Measurements from ENCODE around the gene CD247. TPM values are rescaled to one million over a fixed set of nuclear protein-coding genes. Genes with fewer than 3 reads are reported as not detected.

Gene CD247
- total RNA-seq, 4 donors from 2014 or later, result 0.26 to 2.0 (median 0.52) TPM; not detected in 1

- no peak overlapping the region for H3K4me3 ChIP-seq
- no peak overlapping the region for H3K27ac ChIP-seq (replicated peaks in 1 of 4)
- H3K27me3 ChIP-seq, result no peaks in the 10 kb centered on the region
- no peaks in the 10 kb centered on the region for H3K9me3 ChIP-seq
- WGBS, result 14% methylated on average over 8 of the region's 8 CpGs
- peaks cover 5 to 20% (median 16%) of the 10 kb centered on the region in 4 donors for H3K4me1 ChIP-seq
- DNase-seq (ENCODE audit: extremely low spot score), result no peak
- TF ChIP-seq POLR2A (IDR thresholded peaks at IDR 0.05; ENCODE audit: low read depth) (no peak), EP300 (IDR thresholded peaks at IDR 0.05) (no peak), CTCF (IDR thresholded peaks at IDR 0.05) (peak; percentile 80 to 95 (median 86)), POLR2AphosphoS5 (IDR thresholded peaks at IDR 0.05) (no peak)
- intact Hi-C loops (cut with DNase I), result loop anchor here (2.0 to 10.0 kb wide), 4 partner anchors 132 to 629 kb away; no protein-coding TSS in a partner anchor
- H3K36me3 ChIP-seq, result peaks cover 0 to 3% (median 0%) of the 10 kb centered on the region in 4 donors
Observed at GRCh38 chr1:167533851-167534300, 15.5 kb upstream of the CD247 start.

GRCh38 chr1:167532964-167533824 is 14.9 kb upstream of the CD247 start:
- peak; percentile 55 for DNase-seq (ENCODE audit: extremely low spot score)
- TF ChIP-seq POLR2AphosphoS5 (IDR thresholded peaks at IDR 0.05) (no peak), POLR2A (IDR thresholded peaks at IDR 0.05; ENCODE audit: low read depth) (no peak), EP300 (IDR thresholded peaks at IDR 0.05) (no peak)
- 77% methylated on average over 6 of the region's 6 CpGs for WGBS

GRCh38 chr1:167532375-167532774 is 14.0 kb upstream of the CD247 start:
- DNase-seq (ENCODE audit: extremely low spot score), result no peak
- H3K36me3 ChIP-seq, result peaks cover 0 to 3% (median 0%) of the 10 kb centered on the region in 4 donors
- H3K9me3 ChIP-seq, result no peaks in the 10 kb centered on the region
- TF ChIP-seq CTCF (IDR thresholded peaks at IDR 0.05) (no peak), POLR2AphosphoS5 (IDR thresholded peaks at IDR 0.05) (no peak), EP300 (IDR thresholded peaks at IDR 0.05) (no peak), POLR2A (IDR thresholded peaks at IDR 0.05; ENCODE audit: low read depth) (no peak)
- H3K27ac ChIP-seq (replicated peaks in 1 of 4), result no peak overlapping the region
- peaks cover 5 to 13% (median 10%) of the 10 kb centered on the region in 4 donors for H3K4me1 ChIP-seq
- H3K27me3 ChIP-seq, result no peaks in the 10 kb centered on the region
- intact Hi-C loops (cut with DNase I), result loop anchor here (2.0 to 10.0 kb wide), 4 partner anchors 130 to 628 kb away; no protein-coding TSS in a partner anchor
- no peak overlapping the region for H3K4me3 ChIP-seq

More at GRCh38 chr1:167532964-167533824, 14.9 kb upstream of the CD247 start:
- Histone ChIP-seq H3K9me3 (no peaks in the 10 kb centered on the region), H3K4me3 (no peak overlapping the region), H3K27me3 (no peaks in the 10 kb centered on the region), H3K4me1 (peaks cover 5 to 13% (median 10%) of the 10 kb centered on the region in 4 donors), H3K27ac (replicated peaks in 1 of 4) (no peak overlapping the region), H3K36me3 (peaks cover 0 to 3% (median 0%) of the 10 kb centered on the region in 4 donors)
- intact Hi-C loops (cut with DNase I), result loop anchor here (2.0 to 10.0 kb wide), 4 partner anchors 131 to 628 kb away; no protein-coding TSS in a partner anchor

- H3K27ac ChIP-seq (replicated peaks in 1 of 4), result no peak overlapping the region
- no peaks in the 10 kb centered on the region for H3K9me3 ChIP-seq
- H3K27me3 ChIP-seq, result no peaks in the 10 kb centered on the region
- no peak for TF ChIP-seq CTCF (IDR thresholded peaks at IDR 0.05)
- DNase-seq (ENCODE audit: extremely low spot score), result no peak
- no peak overlapping the region for H3K4me3 ChIP-seq
- H3K4me1 ChIP-seq, result peaks cover 5 to 13% (median 10%) of the 10 kb centered on the region in 4 donors
- WGBS, result 59% methylated on average over 8 of the region's 8 CpGs
- intact Hi-C loops (cut with DNase I), result loop anchor here (5.0 to 10.0 kb wide), 3 partner anchors 128 to 625 kb away; no protein-coding TSS in a partner anchor
- H3K36me3 ChIP-seq, result no peaks in the 10 kb centered on the region
Observed at GRCh38 chr1:167529829-167530474, 11.6 kb upstream of the CD247 start.
